Gastroesophageal sphincter (tissue), 3 donors: ENCODE results near the gene NANOS3.

Experiments
- EP300 ChIP-seq: sonication (generic); formaldehyde crosslinking; IDR thresholded peaks from one replicate; pipeline ENCODE4 v1.6.1; 2017; ENCODE audit warnings: antibody characterized with exemption, mild to moderate bottlenecking
- POLR2A ChIP-seq, 2 donors: fragments of 450-650 bp; IDR thresholded peaks; one replicate each; pipeline ENCODE4 v1.6.1; 2017; ENCODE audit warnings: antibody characterized with exemption in 2 of 2, mild to moderate bottlenecking in 2 of 2, moderate library complexity in 1 of 2
- POLR2AphosphoS5 ChIP-seq: sonication (generic); formaldehyde crosslinking; IDR thresholded peaks from one replicate; pipeline ENCODE4 v1.6.1; 2017; ENCODE audit warnings: antibody characterized with exemption
- TF ChIP-seq, protein P1 (sequence below), 4 experiments: fragments of 200-600 bp in 2 of 4; fragments of 450-650 bp in 2 of 4; sonication (generic) in 1 of 4; IDR thresholded peaks; one replicate each; pipeline ENCODE4 v1.5.1; 2017 to 2019; ENCODE audit warnings: antibody characterized with exemption in 4 of 4, mild to moderate bottlenecking in 2 of 4, moderate library complexity in 2 of 4

DNA sequence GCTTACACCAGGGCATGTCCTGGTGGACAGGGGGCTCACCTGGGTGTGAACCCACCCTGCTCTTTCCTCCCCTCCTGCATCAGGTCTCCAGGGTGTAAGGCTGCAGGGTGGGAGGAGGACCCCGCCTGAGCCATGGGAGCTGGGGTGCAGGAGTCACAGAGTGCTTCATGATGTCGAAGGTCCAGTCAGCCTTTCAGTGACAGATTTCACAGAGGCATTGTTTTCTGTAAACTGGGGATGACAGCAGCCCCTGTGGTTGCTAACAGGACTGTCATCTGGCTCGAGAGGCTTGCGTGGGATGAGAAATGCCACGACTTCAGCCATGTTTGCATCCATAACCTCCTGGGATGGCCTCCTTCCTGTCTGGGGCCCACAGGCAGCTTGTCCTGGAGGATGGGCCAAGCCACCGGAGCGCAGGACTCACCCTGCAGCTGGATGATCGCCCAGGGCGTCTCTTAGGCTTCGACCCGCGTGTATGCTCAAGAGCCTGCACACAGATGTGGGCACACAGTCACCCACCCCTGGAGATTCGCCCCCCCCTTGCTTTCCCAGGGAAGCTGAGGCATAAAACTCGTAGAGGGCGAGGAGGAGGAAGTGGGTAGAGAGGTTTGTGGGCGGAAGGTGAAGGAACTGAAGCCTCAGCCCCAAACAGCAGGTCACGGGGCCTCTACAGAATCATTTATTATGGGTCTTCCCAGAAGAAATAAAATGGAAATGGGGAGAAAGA lies 4.9 kb downstream of the NANOS3 start:
- TF ChIP-seq POLR2A (IDR thresholded peaks at IDR 0.05) (no peak), POLR2AphosphoS5 (no peak), EP300 (no peak)
- TF ChIP-seq, protein P1, sequence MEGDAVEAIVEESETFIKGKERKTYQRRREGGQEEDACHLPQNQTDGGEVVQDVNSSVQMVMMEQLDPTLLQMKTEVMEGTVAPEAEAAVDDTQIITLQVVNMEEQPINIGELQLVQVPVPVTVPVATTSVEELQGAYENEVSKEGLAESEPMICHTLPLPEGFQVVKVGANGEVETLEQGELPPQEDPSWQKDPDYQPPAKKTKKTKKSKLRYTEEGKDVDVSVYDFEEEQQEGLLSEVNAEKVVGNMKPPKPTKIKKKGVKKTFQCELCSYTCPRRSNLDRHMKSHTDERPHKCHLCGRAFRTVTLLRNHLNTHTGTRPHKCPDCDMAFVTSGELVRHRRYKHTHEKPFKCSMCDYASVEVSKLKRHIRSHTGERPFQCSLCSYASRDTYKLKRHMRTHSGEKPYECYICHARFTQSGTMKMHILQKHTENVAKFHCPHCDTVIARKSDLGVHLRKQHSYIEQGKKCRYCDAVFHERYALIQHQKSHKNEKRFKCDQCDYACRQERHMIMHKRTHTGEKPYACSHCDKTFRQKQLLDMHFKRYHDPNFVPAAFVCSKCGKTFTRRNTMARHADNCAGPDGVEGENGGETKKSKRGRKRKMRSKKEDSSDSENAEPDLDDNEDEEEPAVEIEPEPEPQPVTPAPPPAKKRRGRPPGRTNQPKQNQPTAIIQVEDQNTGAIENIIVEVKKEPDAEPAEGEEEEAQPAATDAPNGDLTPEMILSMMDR (IDR thresholded peaks at IDR 0.05), result no peak
